HEK293T (cell line): ENCODE results near the gene OR5D13.

Source experiments
- CTCF ChIA-PET: fragments of 350-600 bp; formaldehyde crosslinking; extraction: SDS; loops from one replicate; lab custom pipeline; 2021; ENCODE audit warnings: antibody characterized with exemption, inconsistent platforms; lab: Yijun Ruan, JAX
- POLR2A ChIA-PET: fragments of 350-600 bp; formaldehyde crosslinking; extraction: SDS; loops from one replicate; lab custom pipeline; 2020; ENCODE audit warnings: antibody characterized with exemption, inconsistent platforms; lab: Yijun Ruan, JAX
- DNase-seq: peaks from one replicate; pipeline ENCODE4 v3.0.0; 2012; ENCODE audit warnings: mixed read lengths; ENCODE audit errors: extremely low spot score
- ARNT ChIP-seq: fragments of 450-650 bp; IDR thresholded peaks from 2 replicates; pipeline ENCODE4 v1.6.1; 2017; ENCODE audit warnings: mild to moderate bottlenecking
- BHLHE40 ChIP-seq: fragments of 450-650 bp; IDR thresholded peaks from 2 replicates; pipeline ENCODE4 v1.6.1; 2016; ENCODE audit warnings: mild to moderate bottlenecking, moderate library complexity, borderline replicate concordance
- CTBP1 ChIP-seq: fragments of 450-650 bp; IDR thresholded peaks from 2 replicates; pipeline ENCODE4 v1.6.1; 2016; ENCODE audit warnings: borderline replicate concordance
- ELF4 ChIP-seq: fragments of 450-650 bp; IDR thresholded peaks from 2 replicates; pipeline ENCODE4 v1.6.1; 2017; ENCODE audit warnings: antibody characterized with exemption
- FOXA1 ChIP-seq: fragments of 450-650 bp; IDR thresholded peaks from 2 replicates; pipeline ENCODE4 v1.6.1; 2016; ENCODE audit warnings: mild to moderate bottlenecking
- FOXK2 ChIP-seq: fragments of 450-650 bp; IDR thresholded peaks from 2 replicates; pipeline ENCODE4 v1.6.1; 2016; ENCODE audit warnings: mild to moderate bottlenecking
- FOXM1 ChIP-seq: fragments of 450-650 bp; IDR thresholded peaks from 2 replicates; pipeline ENCODE4 v1.6.1; 2017; ENCODE audit warnings: mild to moderate bottlenecking, borderline replicate concordance
- HDGF ChIP-seq: fragments of 450-650 bp; IDR thresholded peaks from 2 replicates; pipeline ENCODE4 v1.6.1; 2017; ENCODE audit warnings: antibody characterized with exemption, borderline replicate concordance
- L3MBTL2 ChIP-seq: fragments of 450-650 bp; conservative IDR thresholded peaks from 2 replicates; pipeline ENCODE4 v1.6.1; 2016; ENCODE audit warnings: mild to moderate bottlenecking
- LEF1 ChIP-seq: fragments of 450-650 bp; IDR thresholded peaks from 2 replicates; pipeline ENCODE4 v1.6.1; 2017; ENCODE audit warnings: mild to moderate bottlenecking, borderline replicate concordance
- NFRKB ChIP-seq: fragments of 450-650 bp; IDR thresholded peaks from 2 replicates; pipeline ENCODE4 v1.6.1; 2016; ENCODE audit warnings: mild to moderate bottlenecking, moderate library complexity
- PKNOX1 ChIP-seq: fragments of 450-650 bp; IDR thresholded peaks from 2 replicates; pipeline ENCODE4 v1.6.1; 2016
- SP1 ChIP-seq: fragments of 450-650 bp; IDR thresholded peaks from 2 replicates; pipeline ENCODE4 v1.6.1; 2017
- SUZ12 ChIP-seq: fragments of 450-650 bp; IDR thresholded peaks from 2 replicates; pipeline ENCODE4 v1.6.1; 2016; ENCODE audit warnings: mild to moderate bottlenecking
- TARDBP ChIP-seq: fragments of 450-650 bp; IDR thresholded peaks from 2 replicates; pipeline ENCODE4 v1.6.1; 2016
- ZNF384 ChIP-seq: fragments of 450-650 bp; IDR thresholded peaks from 2 replicates; pipeline ENCODE4 v1.6.1; 2016

Gene OR5D13

GRCh38 chr11:55773138-55773537, at the start of gene OR5D13:
Gene OR5D13, plus strand, starts transcription at chr11:55773438. Its CDS starts 0 bp downstream, at chr11:55773438.
- no peak for DNase-seq
- TF ChIP-seq NFRKB (no peak), ZNF384 (no peak), CTBP1 (no peak), FOXK2 (no peak), SUZ12 (no peak), TARDBP (no peak), BHLHE40 (no peak), ELF4 (no peak), HDGF (no peak), SP1 (no peak)
- ChIA-PET POLR2A (no interaction called here), CTCF (no interaction called here)

GRCh38 chr11:55726715-55727324, 46.4 kb upstream of the OR5D13 start:
- ChIA-PET POLR2A (no interaction called here), CTCF (no interaction called here)
- TF ChIP-seq CTBP1: no peak
- TF ChIP-seq ARNT: no peak
- no peak for TF ChIP-seq BHLHE40
- no peak for TF ChIP-seq SUZ12
- TF ChIP-seq L3MBTL2: no peak
- no peak for TF ChIP-seq TARDBP
- TF ChIP-seq ZNF384: no peak
- no peak for TF ChIP-seq ELF4
- no peak for TF ChIP-seq FOXA1
- no peak for TF ChIP-seq LEF1
- DNase-seq: peak; percentile 5

- no peak for DNase-seq
- TF ChIP-seq HDGF (no peak), FOXA1 (no peak), PKNOX1 (no peak), FOXK2 (no peak), LEF1 (no peak), SUZ12 (no peak), NFRKB (no peak), CTBP1 (no peak), FOXM1 (no peak), BHLHE40 (no peak), ARNT (no peak), ZNF384 (no peak), ELF4 (no peak), L3MBTL2 (no peak), TARDBP (no peak), SP1 (no peak)
- ChIA-PET CTCF (no interaction called here), POLR2A (no interaction called here)
These were observed 40.3 kb upstream of the OR5D13 start for GRCh38 chr11:55732936-55733335.

- no peak for TF ChIP-seq ELF4
- TF ChIP-seq HDGF: no peak
- no peak for TF ChIP-seq FOXM1
- no peak for TF ChIP-seq NFRKB
- TF ChIP-seq BHLHE40: no peak
- no peak for TF ChIP-seq FOXA1
- TF ChIP-seq SUZ12: no peak
- no peak for TF ChIP-seq CTBP1
- no peak for TF ChIP-seq L3MBTL2
- no peak for TF ChIP-seq ARNT
- no peak for TF ChIP-seq LEF1
- TF ChIP-seq PKNOX1: no peak
- ChIA-PET POLR2A (no interaction called here), CTCF (no interaction called here)
- no peak for DNase-seq
These were observed 18.4 kb downstream of the OR5D13 start for GRCh38 chr11:55791606-55792005.

- no peak for DNase-seq
- ChIA-PET POLR2A (no interaction called here), CTCF (no interaction called here)
- no peak for TF ChIP-seq HDGF
- TF ChIP-seq LEF1: no peak
These were observed 20.1 kb downstream of the OR5D13 start for GRCh38 chr11:55793321-55793720.

GRCh38 chr11:55795256-55795655, 22.0 kb downstream of the OR5D13 start, which contains the start of gene OR5D14:
Gene OR5D14, plus strand, starts transcription at chr11:55795556. Its CDS starts 0 bp downstream, at chr11:55795556.
- TF ChIP-seq SUZ12 (no peak), ZNF384 (no peak), TARDBP (no peak), ELF4 (no peak), HDGF (no peak), L3MBTL2 (no peak), PKNOX1 (no peak), FOXA1 (no peak), BHLHE40 (no peak), LEF1 (no peak), NFRKB (no peak), FOXK2 (no peak), ARNT (no peak), CTBP1 (no peak), FOXM1 (no peak), SP1 (no peak)
- ChIA-PET CTCF (no interaction called here), POLR2A (no interaction called here)
- no peak for DNase-seq
